Esophagus squamous epithelium (tissue), 5 donors: ENCODE data around the gene VIT. TPM values are rescaled to one million over a fixed set of nuclear protein-coding genes. Genes with fewer than 3 reads are reported as not detected.

Source experiments
- DNase-seq: peaks from one replicate; lab custom pipeline; 2025; lab: John Stamatoyannopoulos, UW
- H3K27ac ChIP-seq, 4 donors: fragments of 200-600 bp; sonication (generic); one replicate each; pipeline ENCODE4 v1.5.1; 2016 to 2019; ENCODE audit warnings: mild to moderate bottlenecking in 1 of 4
- H3K27me3 ChIP-seq, 4 donors: fragments of 200-600 bp; sonication (generic); 1 replicate in 3 of 4; 2 replicates in 1 of 4; pipeline versions ENCODE4 v1.5.1 to v1.6.0; 2017 to 2021; ENCODE audit warnings: antibody characterized with exemption in 1 of 4
- H3K36me3 ChIP-seq, 3 donors: fragments of 200-600 bp; sonication (generic); one replicate each; pipeline ENCODE4 v1.5.1; 2016 to 2019
- H3K4me1 ChIP-seq, 3 donors: fragments of 200-600 bp; sonication (generic); one replicate each; pipeline ENCODE4 v1.5.1; 2017 to 2019
- H3K4me3 ChIP-seq, 4 donors: fragments of 200-600 bp; sonication (generic); 1 replicate in 3 of 4; 2 replicates in 1 of 4; pipeline ENCODE4 v1.5.1; 2016 to 2019; ENCODE audit warnings: mild to moderate bottlenecking in 2 of 4, moderate library complexity in 1 of 4
- H3K9me3 ChIP-seq, 3 donors: fragments of 200-600 bp; sonication (generic); one replicate each; pipeline ENCODE4 v1.5.1; 2016 to 2019
- CTCF ChIP-seq, 6 experiments: fragments of 450-650 bp in 4 of 6; fragments of 200-600 bp in 2 of 6; sonication (generic) in 2 of 6; IDR thresholded peaks; one replicate each; pipeline ENCODE4 v1.5.1; 2016 to 2019; ENCODE audit warnings: antibody characterized with exemption in 6 of 6, mild to moderate bottlenecking in 4 of 6, moderate library complexity in 4 of 6
- POLR2A ChIP-seq, 4 donors: fragments of 450-650 bp; IDR thresholded peaks; one replicate each; pipeline ENCODE4 v1.6.1; 2017; ENCODE audit warnings: antibody characterized with exemption in 4 of 4, mild to moderate bottlenecking in 4 of 4, moderate library complexity in 3 of 4
- WGBS, 2 donors: methylation state at CpG; one replicate each; pipeline ENCODE4 v1.1.5; 2018; 5-methylcytosine and 5-hydroxymethylcytosine counted together
- intact Hi-C: fragments of 100-400 bp; cut with DNase I; formaldehyde crosslinking; loops from one replicate; pipeline ENCODE4 v1.15.0; 2022
- total RNA-seq, 4 donors: library from RNA; depleted of rRNA; stranded (reverse); fragments of >200 nt; gene quantifications; one replicate each; pipeline ENCODE4 v1.1.0, GENCODE V29; 2016
- donor health status: DM: yes; HTN: yes; CAD: no.

Gene VIT
- total RNA-seq, 4 donors from 2014 or later, result 2.9 to 36.8 (median 10.6) TPM

- WGBS, 2 donors, result 67 to 89% methylated on average over 3 of the region's 3 CpGs
- no peak for DNase-seq
- intact Hi-C loops, result no loop called here
- no peaks in the 10 kb centered on the region for H3K36me3 ChIP-seq
- H3K4me1 ChIP-seq, result peaks cover 0 to 5% (median 2%) of the 10 kb centered on the region in 3 donors
- no peak for TF ChIP-seq CTCF (IDR thresholded peaks at IDR 0.05)
- TF ChIP-seq POLR2A (IDR thresholded peaks at IDR 0.05), result no peak
- no peaks in the 10 kb centered on the region for H3K9me3 ChIP-seq
- no peak overlapping the region for H3K27ac ChIP-seq
- no peaks in the 10 kb centered on the region for H3K27me3 ChIP-seq
- H3K4me3 ChIP-seq, result no peak overlapping the region
Measured at GRCh38 chr2:36775261-36775660, 78.8 kb downstream of the VIT start.

GRCh38 chr2:36775806-36776205 lies 79.3 kb downstream of the VIT start:
- TF ChIP-seq POLR2A (IDR thresholded peaks at IDR 0.05) (no peak), CTCF (IDR thresholded peaks at IDR 0.05) (no peak)
- DNase-seq, result no peak
- Histone ChIP-seq H3K9me3 (no peaks in the 10 kb centered on the region), H3K4me3 (no peak overlapping the region), H3K4me1 (peaks cover 0 to 9% (median 4%) of the 10 kb centered on the region in 3 donors), H3K27ac (no peak overlapping the region), H3K27me3 (no peaks in the 10 kb centered on the region), H3K36me3 (no peaks in the 10 kb centered on the region)
- intact Hi-C loops, result no loop called here
- WGBS, 2 donors, result 81 to 84% methylated on average over 4 of the region's 4 CpGs

GRCh38 chr2:36777272-36777671 lies 80.8 kb downstream of the VIT start:
- TF ChIP-seq CTCF (IDR thresholded peaks at IDR 0.05) (no peak), POLR2A (IDR thresholded peaks at IDR 0.05) (no peak)
- DNase-seq, result no peak
- Histone ChIP-seq H3K27ac (no peak overlapping the region), H3K4me1 (peaks cover 0 to 10% (median 4%) of the 10 kb centered on the region in 3 donors), H3K36me3 (no peaks in the 10 kb centered on the region), H3K9me3 (no peaks in the 10 kb centered on the region), H3K4me3 (no peak overlapping the region), H3K27me3 (no peaks in the 10 kb centered on the region)
- intact Hi-C loops, result no loop called here
- WGBS, 2 donors, result 52 to 58% methylated on average over 2 of the region's 2 CpGs

- no peaks in the 10 kb centered on the region for H3K9me3 ChIP-seq
- TF ChIP-seq POLR2A (IDR thresholded peaks at IDR 0.05) (no peak), CTCF (IDR thresholded peaks at IDR 0.05) (no peak)
- H3K4me1 ChIP-seq, result peaks cover 0 to 12% (median 4%) of the 10 kb centered on the region in 3 donors
- no peaks in the 10 kb centered on the region for H3K36me3 ChIP-seq
- no peak for DNase-seq
- no peak overlapping the region for H3K4me3 ChIP-seq
- 78 to 80% methylated on average over 5 of the region's 5 CpGs for WGBS, 2 donors
- H3K27me3 ChIP-seq, result no peaks in the 10 kb centered on the region
- intact Hi-C loops, result no loop called here
- no peak overlapping the region for H3K27ac ChIP-seq
Measured at GRCh38 chr2:36777788-36778187, 81.3 kb downstream of the VIT start.

GRCh38 chr2:36779462-36779861 lies 83.0 kb downstream of the VIT start:
- H3K4me1 ChIP-seq, result peaks cover 0 to 12% (median 4%) of the 10 kb centered on the region in 3 donors
- no peak overlapping the region for H3K4me3 ChIP-seq
- intact Hi-C loops, result no loop called here
- no peaks in the 10 kb centered on the region for H3K27me3 ChIP-seq
- no peak for TF ChIP-seq CTCF (IDR thresholded peaks at IDR 0.05)
- TF ChIP-seq POLR2A (IDR thresholded peaks at IDR 0.05), result no peak
- no peaks in the 10 kb centered on the region for H3K36me3 ChIP-seq
- no peaks in the 10 kb centered on the region for H3K9me3 ChIP-seq
- H3K27ac ChIP-seq, result no peak overlapping the region
- DNase-seq, result no peak
- 91 to 100% methylated on average over 2 of the region's 2 CpGs for WGBS, 2 donors
